Muscle layer of colon (tissue), 2 donors: ENCODE measurements around the gene NUDT17.
A peak's percentile ranks its signal among the peaks of the same experiment; 100 is the strongest.

Source experiments
- H3K27ac ChIP-seq: one replicate; pipeline ENCODE4 v1.7.0; 2013; ENCODE audit warnings: low read depth, mild to moderate bottlenecking, low read length, moderate library complexity
- H3K27me3 ChIP-seq, 2 donors: one replicate each; pipeline ENCODE4 v1.7.0; 2013; ENCODE audit warnings: low read length in 2 of 2, mild to moderate bottlenecking in 2 of 2; ENCODE audit not compliant: insufficient read depth in 2 of 2, control insufficient read depth in 1 of 2
- H3K36me3 ChIP-seq: one replicate; pipeline ENCODE4 v1.7.0; 2013; ENCODE audit warnings: mild to moderate bottlenecking, low read length; ENCODE audit not compliant: insufficient read depth
- H3K4me1 ChIP-seq: one replicate; pipeline ENCODE4 v1.7.0; 2013; ENCODE audit warnings: mild to moderate bottlenecking, low read length; ENCODE audit not compliant: insufficient read depth
- H3K4me3 ChIP-seq, 2 donors: one replicate each; pipeline ENCODE4 v1.7.0; 2013; ENCODE audit warnings: low read length in 2 of 2, low read depth in 1 of 2, mild to moderate bottlenecking in 1 of 2, moderate library complexity in 1 of 2
- H3K9ac ChIP-seq: one replicate; pipeline ENCODE4 v1.7.0; 2013; ENCODE audit warnings: low read length
- H3K9me3 ChIP-seq: one replicate; pipeline ENCODE4 v1.7.0; 2013; ENCODE audit warnings: mild to moderate bottlenecking, low read length
- donor health status: abdominal sarcoma.
- donor health status: Adenocarcinoma of cecum.

The NUDT17 gene

DNA sequence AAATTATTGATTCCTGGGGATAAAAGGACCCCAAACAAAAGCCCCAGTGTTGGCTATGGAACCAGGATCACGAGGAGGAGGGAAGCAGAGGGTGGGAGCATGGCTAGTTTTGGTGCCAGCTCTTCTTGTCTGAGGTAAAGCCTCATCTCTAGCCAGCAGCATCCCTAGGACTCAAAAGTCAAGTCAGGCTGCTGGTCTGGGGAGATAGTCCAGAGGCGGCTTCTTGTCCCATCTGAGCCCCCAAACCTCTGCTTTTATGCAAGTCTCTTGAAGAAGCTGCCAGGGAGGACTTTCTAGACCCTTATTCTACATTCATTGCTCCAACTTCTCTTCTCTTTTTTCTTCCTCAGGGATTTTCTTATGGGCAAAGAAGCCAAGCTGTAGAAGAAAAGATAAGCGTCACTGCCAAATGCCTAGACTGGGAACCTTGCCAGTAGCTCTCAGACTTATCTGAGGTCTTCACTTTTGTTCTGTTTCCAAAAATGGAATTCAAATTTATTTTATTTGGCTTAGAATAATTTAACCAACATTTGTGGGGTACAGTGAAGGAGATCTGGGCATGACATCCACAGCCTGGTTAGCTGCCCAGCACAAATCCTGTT is 47.2 kb downstream of the NUDT17 start:
- Histone ChIP-seq H3K4me3 (peak overlapping the region in 1 of 2 donors; percentile 39), H3K9me3 (no peaks in the 10 kb centered on the region), H3K27me3 (no peaks in the 10 kb centered on the region), H3K9ac (peak overlapping the region; percentile 42), H3K4me1 (peaks cover 21% of the 10 kb centered on the region), H3K27ac (peak overlapping the region; percentile 27), H3K36me3 (no peaks in the 10 kb centered on the region)

DNA sequence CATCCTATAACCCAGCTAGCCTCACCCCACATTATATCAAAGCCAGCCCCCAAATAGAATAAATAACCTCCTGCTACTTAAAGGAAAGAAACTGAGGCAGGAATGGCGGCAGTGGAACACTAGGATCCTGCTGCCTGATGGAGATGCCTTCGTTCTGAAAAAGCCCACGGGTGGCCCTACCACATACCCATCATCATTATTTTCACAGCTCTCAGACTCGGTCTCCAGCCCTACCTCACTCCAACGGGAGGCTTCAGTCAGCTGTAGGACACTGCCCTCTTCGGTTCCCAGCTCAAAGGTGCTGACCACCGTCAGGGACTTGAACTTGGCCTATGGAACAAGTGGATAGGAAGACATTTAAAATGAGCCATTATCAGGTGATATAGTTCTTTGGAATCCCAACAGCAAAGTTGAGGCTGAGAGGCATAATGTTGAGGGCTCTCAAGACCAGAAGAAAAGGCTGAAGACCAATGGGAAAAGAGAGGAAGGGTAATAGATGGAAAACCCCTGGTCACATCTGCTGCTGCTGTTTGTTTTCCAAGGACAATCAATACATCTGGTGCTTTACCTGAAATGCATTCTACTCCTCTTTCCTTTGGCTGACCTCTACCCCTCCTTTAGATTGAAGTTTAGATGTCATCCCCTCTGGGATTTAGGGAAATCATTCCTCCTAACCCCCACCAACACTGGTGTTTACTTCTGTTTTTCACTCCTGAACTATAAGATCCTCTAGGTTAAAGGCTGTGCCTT is 48.1 kb downstream of the NUDT17 start:
- no peak overlapping the region for H3K9ac ChIP-seq
- H3K36me3 ChIP-seq: no peaks in the 10 kb centered on the region
- H3K4me1 ChIP-seq: peaks cover 21% of the 10 kb centered on the region
- H3K9me3 ChIP-seq: no peaks in the 10 kb centered on the region
- H3K27ac ChIP-seq: no peak overlapping the region
- no peaks in the 10 kb centered on the region for H3K27me3 ChIP-seq
- H3K4me3 ChIP-seq: no peak overlapping the region

DNA sequence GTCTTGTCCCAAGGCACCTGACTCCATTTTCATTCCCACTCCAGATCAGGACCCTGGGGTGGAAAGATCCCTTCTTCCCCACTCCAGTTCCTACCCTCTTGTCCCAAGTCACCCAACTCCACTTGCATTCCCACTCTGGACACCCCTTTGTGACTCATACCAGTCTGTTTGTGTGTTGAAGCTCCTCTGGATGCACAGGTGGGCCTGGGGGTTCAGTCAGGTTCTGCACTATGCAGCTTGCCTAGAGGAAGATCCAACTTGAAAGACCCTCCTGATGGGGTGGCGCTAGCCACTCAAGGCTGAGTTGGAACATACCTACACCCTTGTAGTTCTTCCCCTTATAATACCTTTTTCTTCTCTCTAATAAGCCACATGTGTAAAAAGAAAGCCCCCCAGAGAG is 50.0 kb downstream of the NUDT17 start:
- Histone ChIP-seq H3K4me3 (no peak overlapping the region), H3K9ac (no peak overlapping the region), H3K9me3 (no peaks in the 10 kb centered on the region), H3K36me3 (no peaks in the 10 kb centered on the region), H3K27ac (no peak overlapping the region), H3K4me1 (peaks cover 21% of the 10 kb centered on the region), H3K27me3 (no peaks in the 10 kb centered on the region)

DNA sequence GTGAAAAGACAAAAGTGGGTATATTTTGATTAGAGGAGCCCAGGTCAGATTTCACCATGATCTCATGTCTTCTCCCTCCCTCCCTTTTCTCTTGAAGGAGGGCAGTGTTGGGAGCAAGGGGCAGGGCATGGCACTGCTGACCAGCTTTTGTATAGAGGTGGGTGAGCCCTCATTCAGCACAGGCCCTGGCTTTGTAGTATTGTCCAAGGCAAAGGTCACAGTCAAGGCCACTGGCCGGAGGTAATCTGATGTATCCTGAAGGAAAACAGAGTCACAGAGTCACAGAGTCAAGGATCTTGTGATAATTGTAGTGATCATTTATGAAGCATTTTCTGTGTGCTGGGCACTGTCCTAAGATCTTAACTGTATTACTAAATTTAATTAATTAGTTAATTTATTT is 52.5 kb downstream of the NUDT17 start:
- Histone ChIP-seq H3K27me3 (no peaks in the 10 kb centered on the region), H3K27ac (no peak overlapping the region), H3K9ac (no peak overlapping the region)

More for the DNA sequence above, 52.5 kb downstream of the NUDT17 start:
- H3K9me3 ChIP-seq: no peaks in the 10 kb centered on the region
- H3K36me3 ChIP-seq: no peaks in the 10 kb centered on the region
- H3K4me3 ChIP-seq: no peak overlapping the region
- H3K4me1 ChIP-seq: peaks cover 2% of the 10 kb centered on the region
